Astrocyte (in vitro differentiated cells and primary cell): ENCODE measurements around the gene UBL3. TPM values are rescaled to one million over a fixed set of nuclear protein-coding genes. Genes with fewer than 3 reads are reported as not detected.

Experiments
- DNase-seq: peaks from one replicate; pipeline ENCODE4 v3.0.0-alpha.2; 2010; ENCODE audit warnings: low read depth
- FAIRE-seq: peaks from 2 replicates; lab custom pipeline; 2011; peaks lifted over from hg19 to GRCh38; lab: Jason Lieb, UNC
- H2AFZ ChIP-seq: 2 replicates; pipeline ENCODE4 v1.6.0; 2012; ENCODE audit warnings: low read depth, low read length, inconsistent platforms
- H3K27ac ChIP-seq: 2 replicates; pipeline ENCODE4 v1.5.1; 2011; ENCODE audit warnings: low read depth, low read length, inconsistent platforms
- H3K27me3 ChIP-seq: 2 replicates; pipeline ENCODE4 v1.6.0; 2011; ENCODE audit warnings: low read length, inconsistent platforms; ENCODE audit not compliant: insufficient read depth
- H3K36me3 ChIP-seq: 2 replicates; pipeline ENCODE4 v1.5.1; 2011; ENCODE audit warnings: low read length, inconsistent platforms; ENCODE audit not compliant: insufficient read depth
- H3K4me1 ChIP-seq: 2 replicates; pipeline ENCODE4 v1.5.1; 2011; ENCODE audit warnings: low read length, inconsistent platforms; ENCODE audit not compliant: insufficient read depth
- H3K4me2 ChIP-seq: 2 replicates; pipeline ENCODE4 v1.6.0; 2012; ENCODE audit warnings: low read length, inconsistent platforms
- H3K4me3 ChIP-seq: 2 replicates; pipeline ENCODE4 v1.5.1; 2011; ENCODE audit warnings: low read depth, mild to moderate bottlenecking, low read length, inconsistent platforms; ENCODE audit not compliant: insufficient read depth
- H3K79me2 ChIP-seq: 2 replicates; pipeline ENCODE4 v1.6.0; 2012; ENCODE audit warnings: mild to moderate bottlenecking, low read length, inconsistent platforms; ENCODE audit not compliant: insufficient read depth
- H3K9ac ChIP-seq: 2 replicates; pipeline ENCODE4 v1.6.0; 2012; ENCODE audit warnings: mild to moderate bottlenecking, low read length, inconsistent platforms
- H3K9me3 ChIP-seq: 2 replicates; pipeline ENCODE4 v1.5.1; 2012; ENCODE audit warnings: low read depth, mild to moderate bottlenecking, low read length, inconsistent platforms; ENCODE audit not compliant: insufficient read depth
- H4K20me1 ChIP-seq: 2 replicates; pipeline ENCODE4 v1.6.0; 2012; ENCODE audit warnings: low read length, inconsistent platforms; ENCODE audit not compliant: insufficient read depth
- H3K27ac Mint-ChIP-seq: one replicate; pipeline ENCODE4 v1.8.0; 2021; ENCODE audit warnings: mild to moderate bottlenecking, mixed read lengths; ENCODE audit not compliant: unreplicated experiment
- H3K27me3 Mint-ChIP-seq: one replicate; pipeline ENCODE4 v1.8.0; 2021; ENCODE audit warnings: low read depth, mixed read lengths; ENCODE audit not compliant: unreplicated experiment
- H3K36me3 Mint-ChIP-seq: one replicate; pipeline ENCODE4 v1.8.0; 2021; ENCODE audit warnings: low read depth, mixed read lengths; ENCODE audit not compliant: unreplicated experiment
- H3K4me1 Mint-ChIP-seq: one replicate; pipeline ENCODE4 v1.8.0; 2021; ENCODE audit warnings: low read depth, mixed read lengths; ENCODE audit not compliant: unreplicated experiment
- H3K4me3 Mint-ChIP-seq: one replicate; pipeline ENCODE4 v1.8.0; 2021; ENCODE audit warnings: mild to moderate bottlenecking, moderate library complexity, mixed read lengths; ENCODE audit not compliant: unreplicated experiment
- H3K9me3 Mint-ChIP-seq: one replicate; pipeline ENCODE4 v1.8.0; 2021; ENCODE audit warnings: mild to moderate bottlenecking, mixed read lengths; ENCODE audit not compliant: unreplicated experiment
- CTCF ChIP-seq: IDR thresholded peaks from 2 replicates; pipeline ENCODE4 v1.5.1; 2011; ENCODE audit warnings: low read depth, mild to moderate bottlenecking, inconsistent platforms, low read length, moderate library complexity; ENCODE audit not compliant: insufficient read depth
- EZH2 ChIP-seq: IDR thresholded peaks from 2 replicates; pipeline ENCODE4 v1.6.1; 2012; ENCODE audit warnings: mild to moderate bottlenecking, low read length, inconsistent platforms; ENCODE audit not compliant: insufficient read depth
- total RNA-seq: library from RNA; stranded (reverse); gene quantifications from 2 replicates; pipeline ENCODE4 v1.2.1, GENCODE V29; 2021

UBL3 gene
- total RNA-seq, 1 donor from 2014 or later = 48.5 TPM

- peaks cover 2% of the 10 kb centered on the region for H3K27me3 Mint-ChIP-seq
- no peak overlapping the region for H3K27ac ChIP-seq
- no peak overlapping the region for H3K9ac ChIP-seq
These were observed 27.1 kb upstream of the UBL3 start for GRCh38 chr13:29877456-29878078.

GRCh38 chr13:29875646-29876045, 25.2 kb upstream of the UBL3 start:
- DNase-seq (no peak), FAIRE-seq (no peak)
- Mint-ChIP-seq H3K4me1 (peaks cover 12% of the 10 kb centered on the region), H3K27ac (no peak overlapping the region), H3K4me3 (no peak overlapping the region), H3K27me3 (peaks cover 2% of the 10 kb centered on the region), H3K36me3 (no peaks in the 10 kb centered on the region), H3K9me3 (no peaks in the 10 kb centered on the region)
- no peak overlapping the region for H3K9ac ChIP-seq
- no peak overlapping the region for H3K4me3 ChIP-seq
- H2AFZ ChIP-seq = peak overlapping the region; percentile 31
- no peak overlapping the region for H3K27ac ChIP-seq
- H3K9me3 ChIP-seq = no peaks in the 10 kb centered on the region
- TF ChIP-seq EZH2 (no peak), CTCF (no peak)
- H3K4me2 ChIP-seq = no peak overlapping the region
- H3K79me2 ChIP-seq = no peaks in the 10 kb centered on the region
- H3K36me3 ChIP-seq = no peaks in the 10 kb centered on the region
- no peaks in the 10 kb centered on the region for H4K20me1 ChIP-seq
- H3K27me3 ChIP-seq = peaks cover 6% of the 10 kb centered on the region
- no peaks in the 10 kb centered on the region for H3K4me1 ChIP-seq

More at GRCh38 chr13:29877456-29878078, 27.1 kb upstream of the UBL3 start:
- no peaks in the 10 kb centered on the region for H3K36me3 ChIP-seq
- no peak overlapping the region for H3K4me2 ChIP-seq
- no peak overlapping the region for H3K4me3 ChIP-seq
- no peaks in the 10 kb centered on the region for H4K20me1 ChIP-seq
- Mint-ChIP-seq H3K36me3 (no peaks in the 10 kb centered on the region), H3K4me3 (no peak overlapping the region), H3K27ac (no peak overlapping the region), H3K9me3 (no peaks in the 10 kb centered on the region), H3K4me1 (peaks cover 10% of the 10 kb centered on the region)
- peaks cover 6% of the 10 kb centered on the region for H3K27me3 ChIP-seq
- H2AFZ ChIP-seq = no peak overlapping the region
- TF ChIP-seq EZH2 (no peak), CTCF (no peak)
- no peak for FAIRE-seq
- DNase-seq = no peak
- H3K4me1 ChIP-seq = no peaks in the 10 kb centered on the region
- H3K79me2 ChIP-seq = no peaks in the 10 kb centered on the region
- no peaks in the 10 kb centered on the region for H3K9me3 ChIP-seq

GRCh38 chr13:29868581-29868980, 18.2 kb upstream of the UBL3 start:
- Mint-ChIP-seq H3K9me3 (no peaks in the 10 kb centered on the region), H3K4me1 (peaks cover 7% of the 10 kb centered on the region), H3K27ac (no peak overlapping the region), H3K36me3 (no peaks in the 10 kb centered on the region), H3K27me3 (peaks cover 5% of the 10 kb centered on the region), H3K4me3 (no peak overlapping the region)
- no peak for TF ChIP-seq EZH2
- no peak for TF ChIP-seq CTCF
- H2AFZ ChIP-seq = no peak overlapping the region
- no peaks in the 10 kb centered on the region for H3K36me3 ChIP-seq
- no peak overlapping the region for H3K27ac ChIP-seq
- H3K27me3 ChIP-seq = no peaks in the 10 kb centered on the region
- no peak overlapping the region for H3K4me3 ChIP-seq
- H3K79me2 ChIP-seq = no peaks in the 10 kb centered on the region
- H3K9me3 ChIP-seq = no peaks in the 10 kb centered on the region
- H3K4me1 ChIP-seq = no peaks in the 10 kb centered on the region
- no peak for DNase-seq
- no peak for FAIRE-seq
- no peaks in the 10 kb centered on the region for H4K20me1 ChIP-seq
- H3K4me2 ChIP-seq = no peak overlapping the region
- no peak overlapping the region for H3K9ac ChIP-seq
